Neural cell (in vitro differentiated cells): ENCODE results near the gene PRR15L. TPM values are rescaled to one million over a fixed set of nuclear protein-coding genes. Genes with fewer than 3 reads are reported as not detected.

ENCODE experiments used
- H2AFZ ChIP-seq: fragments of 200-600, 300-800 bp; sonication (generic), shearing (Covaris generic); 2 replicates; pipeline ENCODE4 v1.6.0; 2014; ENCODE audit warnings: low read depth, mild to moderate bottlenecking, antibody characterized with exemption, low read length, moderate library complexity
- H3F3A ChIP-seq: fragments of 200-600 bp; shearing (Covaris generic); 2 replicates; pipeline ENCODE4 v1.6.1; 2016; ENCODE audit warnings: mild to moderate bottlenecking, moderate library complexity, mixed read lengths, antibody characterized with exemption, low read length; ENCODE audit not compliant: insufficient read depth, poor library complexity, severe bottlenecking
- H3K27ac ChIP-seq: fragments of 200-600, 300-800 bp; sonication (generic), shearing (Covaris generic); 2 replicates; pipeline ENCODE4 v1.5.1; 2014; ENCODE audit warnings: mild to moderate bottlenecking, low read length, moderate library complexity
- H3K27me3 ChIP-seq: fragments of 300-800, 200-600 bp; sonication (generic), shearing (Covaris generic); 2 replicates; pipeline ENCODE4 v1.6.0; 2014; ENCODE audit warnings: mild to moderate bottlenecking, low read depth, low read length, moderate library complexity; ENCODE audit not compliant: insufficient read depth
- H3K36me3 ChIP-seq: fragments of 300-800, 200-600 bp; sonication (generic), shearing (Covaris generic); 2 replicates; pipeline ENCODE4 v1.5.1; 2014; ENCODE audit warnings: mild to moderate bottlenecking, antibody characterized with exemption, low read length, moderate library complexity; ENCODE audit not compliant: insufficient read depth
- H3K4me2 ChIP-seq: fragments of 300-800, 200-600 bp; sonication (generic), shearing (Covaris generic); 2 replicates; pipeline ENCODE4 v1.6.0; 2014; ENCODE audit warnings: mild to moderate bottlenecking, low read length
- H3K4me3 ChIP-seq: fragments of 300-800, 200-600 bp; sonication (generic), shearing (Covaris generic); 2 replicates; pipeline ENCODE4 v1.5.1; 2014; ENCODE audit warnings: mild to moderate bottlenecking, low read length, moderate library complexity
- H3K79me2 ChIP-seq: fragments of 200-600 bp; shearing (Covaris generic); replicated peaks from 2 replicates; pipeline ENCODE4 v1.6.0; 2014; ENCODE audit warnings: mild to moderate bottlenecking, low read length, moderate library complexity; ENCODE audit not compliant: insufficient read depth
- H3K9ac ChIP-seq: fragments of 300-800, 200-600 bp; sonication (generic), shearing (Covaris generic); 2 replicates; pipeline ENCODE4 v1.6.1; 2016; ENCODE audit warnings: mild to moderate bottlenecking, low read length, mixed read lengths
- H3K9me2 ChIP-seq: fragments of 200-600 bp; shearing (Covaris generic); 2 replicates; pipeline ENCODE4 v1.6.1; 2016; ENCODE audit warnings: mild to moderate bottlenecking, low read length, mixed read lengths; ENCODE audit not compliant: insufficient read depth
- H3K9me3 ChIP-seq: fragments of 200-600, 300-800 bp; sonication (generic), shearing (Covaris generic); 2 replicates; pipeline ENCODE4 v1.6.1; 2016; ENCODE audit warnings: mild to moderate bottlenecking, mixed run types, low read length, moderate library complexity, mixed read lengths
- H4K20me1 ChIP-seq: fragments of 200-600 bp; shearing (Covaris generic); 2 replicates; pipeline ENCODE4 v1.6.1; 2016; ENCODE audit warnings: mild to moderate bottlenecking, mixed run types; ENCODE audit not compliant: insufficient read depth
- EP300 ChIP-seq: fragments of 450-650 bp; conservative IDR thresholded peaks from 2 replicates; pipeline ENCODE4 v1.6.1; 2014; ENCODE audit warnings: antibody characterized with exemption, mild to moderate bottlenecking, moderate library complexity; ENCODE audit not compliant: poor library complexity, severe bottlenecking
- EZH2 ChIP-seq: fragments of 200-600, 300-800 bp; shearing (Covaris generic), sonication (generic); IDR thresholded peaks from 2 replicates; pipeline ENCODE4 v1.6.1; 2014; ENCODE audit warnings: antibody characterized with exemption, low read length, borderline replicate concordance, mild to moderate bottlenecking; ENCODE audit not compliant: insufficient read depth, poor library complexity, severe bottlenecking
- MXI1 ChIP-seq: fragments of 450-650 bp; conservative IDR thresholded peaks from 2 replicates; pipeline ENCODE4 v1.6.1; 2014; ENCODE audit warnings: antibody characterized with exemption, mild to moderate bottlenecking; ENCODE audit not compliant: poor library complexity, severe bottlenecking
- POLR2AphosphoS5 ChIP-seq: IDR thresholded peaks from 2 replicates; pipeline ENCODE4 v1.6.1; 2012
- RAD21 ChIP-seq: fragments of 450-650 bp; conservative IDR thresholded peaks from 2 replicates; pipeline ENCODE4 v1.6.1; 2014; ENCODE audit warnings: antibody characterized with exemption, mild to moderate bottlenecking, moderate library complexity
- REST ChIP-seq: IDR thresholded peaks from 2 replicates; pipeline ENCODE4 v1.6.1; 2012; ENCODE audit warnings: borderline replicate concordance
- SMC3 ChIP-seq: fragments of 450-650 bp; conservative IDR thresholded peaks from 2 replicates; pipeline ENCODE4 v1.6.1; 2014; ENCODE audit warnings: antibody characterized with exemption, mild to moderate bottlenecking, moderate library complexity; ENCODE audit not compliant: poor library complexity
- TAF1 ChIP-seq: IDR thresholded peaks from 2 replicates; pipeline ENCODE4 v1.6.1; 2012; ENCODE audit warnings: low read depth
- polyA plus RNA-seq: library from polyadenylated mRNA; depleted of rRNA; stranded (reverse); fragments of >200 nt; gene quantifications from 2 replicates; pipeline ENCODE4 v1.2.3, GENCODE V29; 2014
- TF ChIP-seq, protein P1 (sequence below): fragments of 450-650 bp; IDR thresholded peaks from 2 replicates; pipeline ENCODE4 v1.5.1; 2014; ENCODE audit warnings: antibody characterized with exemption, mild to moderate bottlenecking, moderate library complexity; ENCODE audit not compliant: poor library complexity, severe bottlenecking

The PRR15L gene
- polyA plus RNA-seq, 1 donor from 2014 or later: not detected

DNA sequence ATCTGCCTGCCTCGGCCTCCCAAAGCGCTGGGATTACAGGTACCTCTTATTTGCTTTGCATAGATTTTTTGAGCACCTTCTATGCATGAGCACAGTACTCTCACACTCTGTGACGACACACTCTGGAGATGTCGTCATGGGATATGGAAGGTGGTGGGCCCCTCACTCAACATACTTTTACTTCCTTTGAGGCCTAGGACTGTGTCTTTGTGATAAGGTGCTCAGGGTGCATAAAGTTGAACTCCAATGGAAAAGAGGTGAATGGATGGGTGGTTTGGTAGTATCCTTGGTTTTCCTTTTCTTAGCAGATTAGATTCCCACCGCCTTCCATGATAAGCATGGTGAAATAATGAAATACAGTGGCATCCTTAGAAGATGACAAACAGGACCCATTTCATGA lies 7.2 kb upstream of the PRR15L start:
- Histone ChIP-seq H3K27ac (no peak overlapping the region), H3K9me3 (no peaks in the 10 kb centered on the region), H3K4me2 (no peak overlapping the region), H3K27me3 (no peaks in the 10 kb centered on the region), H3K4me3 (no peak overlapping the region), H3F3A (no peaks in the 10 kb centered on the region), H4K20me1 (no peaks in the 10 kb centered on the region), H3K36me3 (no peaks in the 10 kb centered on the region), H2AFZ (no peak overlapping the region), H3K79me2 (no peaks in the 10 kb centered on the region), H3K9ac (no peak overlapping the region), H3K9me2 (no peaks in the 10 kb centered on the region)
- TF ChIP-seq POLR2AphosphoS5: no peak
- no peak for TF ChIP-seq MXI1
- no peak for TF ChIP-seq TAF1
- TF ChIP-seq EZH2: no peak
- TF ChIP-seq, protein P1, sequence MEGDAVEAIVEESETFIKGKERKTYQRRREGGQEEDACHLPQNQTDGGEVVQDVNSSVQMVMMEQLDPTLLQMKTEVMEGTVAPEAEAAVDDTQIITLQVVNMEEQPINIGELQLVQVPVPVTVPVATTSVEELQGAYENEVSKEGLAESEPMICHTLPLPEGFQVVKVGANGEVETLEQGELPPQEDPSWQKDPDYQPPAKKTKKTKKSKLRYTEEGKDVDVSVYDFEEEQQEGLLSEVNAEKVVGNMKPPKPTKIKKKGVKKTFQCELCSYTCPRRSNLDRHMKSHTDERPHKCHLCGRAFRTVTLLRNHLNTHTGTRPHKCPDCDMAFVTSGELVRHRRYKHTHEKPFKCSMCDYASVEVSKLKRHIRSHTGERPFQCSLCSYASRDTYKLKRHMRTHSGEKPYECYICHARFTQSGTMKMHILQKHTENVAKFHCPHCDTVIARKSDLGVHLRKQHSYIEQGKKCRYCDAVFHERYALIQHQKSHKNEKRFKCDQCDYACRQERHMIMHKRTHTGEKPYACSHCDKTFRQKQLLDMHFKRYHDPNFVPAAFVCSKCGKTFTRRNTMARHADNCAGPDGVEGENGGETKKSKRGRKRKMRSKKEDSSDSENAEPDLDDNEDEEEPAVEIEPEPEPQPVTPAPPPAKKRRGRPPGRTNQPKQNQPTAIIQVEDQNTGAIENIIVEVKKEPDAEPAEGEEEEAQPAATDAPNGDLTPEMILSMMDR: no peak
- TF ChIP-seq RAD21: no peak
- TF ChIP-seq EP300: no peak
- no peak for TF ChIP-seq REST
- TF ChIP-seq SMC3: no peak

DNA sequence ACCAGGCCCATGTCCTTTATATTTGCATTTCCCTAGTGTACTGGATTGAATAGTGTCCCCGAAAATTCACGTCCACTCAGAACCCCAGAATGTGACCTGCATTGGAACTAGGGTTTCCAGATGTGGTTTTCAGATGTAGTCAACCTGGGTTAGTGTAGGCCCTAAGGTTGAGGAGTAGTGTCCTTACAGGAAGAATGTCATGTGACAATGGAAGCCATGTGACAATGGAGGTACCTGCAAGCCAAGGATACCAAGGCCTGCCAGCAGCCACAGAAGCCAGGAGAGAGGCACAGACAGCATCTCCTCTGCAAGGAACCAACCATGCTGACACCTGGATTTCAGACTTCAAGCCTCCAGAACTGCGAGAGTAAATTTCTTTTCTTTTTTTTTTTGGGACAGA lies 5.2 kb upstream of the PRR15L start:
- TF ChIP-seq RAD21: no peak
- no peak for TF ChIP-seq REST
- TF ChIP-seq POLR2AphosphoS5: no peak
- no peak for TF ChIP-seq SMC3
- no peak for TF ChIP-seq TAF1
- TF ChIP-seq EP300: no peak
- H3K79me2 ChIP-seq: no peaks in the 10 kb centered on the region
- H3K4me2 ChIP-seq: no peak overlapping the region
- no peaks in the 10 kb centered on the region for H3K27me3 ChIP-seq
- H4K20me1 ChIP-seq: no peaks in the 10 kb centered on the region
- no peak overlapping the region for H3K9ac ChIP-seq
- no peak overlapping the region for H3K27ac ChIP-seq
- no peak overlapping the region for H2AFZ ChIP-seq
- H3F3A ChIP-seq: no peaks in the 10 kb centered on the region
- no peaks in the 10 kb centered on the region for H3K9me2 ChIP-seq
- H3K36me3 ChIP-seq: no peaks in the 10 kb centered on the region
- H3K9me3 ChIP-seq: no peaks in the 10 kb centered on the region
- no peak overlapping the region for H3K4me3 ChIP-seq
